DND-41 (cell line): ENCODE measurements around the gene CMTR1.

Experiments
- CTCF ChIP-seq: IDR thresholded peaks from 2 replicates; pipeline ENCODE4 v1.5.1; 2012; ENCODE audit warnings: borderline replicate concordance, low read length, moderate library complexity, mild to moderate bottlenecking; ENCODE audit not compliant: poor library complexity, severe bottlenecking; ENCODE audit errors: extremely low read depth
- EZH2 ChIP-seq: IDR thresholded peaks from 3 replicates; pipeline ENCODE4 v1.6.1; 2012; ENCODE audit warnings: borderline replicate concordance, low read depth, mild to moderate bottlenecking, moderate library complexity, low read length, inconsistent platforms; ENCODE audit not compliant: severe bottlenecking

DNA sequence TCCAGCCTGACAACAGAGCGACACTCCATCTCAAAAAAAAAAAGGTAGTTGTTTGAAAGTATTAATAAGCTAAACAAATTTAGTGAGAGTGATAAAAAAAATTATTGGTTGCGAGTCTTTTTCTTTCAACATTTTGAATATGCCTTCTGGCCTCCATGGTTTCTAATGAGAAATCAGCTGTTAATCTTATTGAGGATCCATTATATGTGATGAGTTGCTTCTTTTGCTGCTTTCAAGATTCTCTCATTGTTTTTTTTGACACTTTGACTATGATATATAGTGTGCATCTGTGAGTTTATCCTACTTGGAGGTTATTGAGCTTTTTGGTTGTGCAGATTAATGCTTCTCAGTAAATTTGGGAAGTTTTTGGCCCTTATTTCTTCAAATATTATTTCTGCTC is 15.6 kb upstream of the CMTR1 start:
- TF ChIP-seq CTCF (no peak), EZH2 (no peak)
